ENCODE data around the gene RAVER1. TPM values are rescaled to one million over a fixed set of nuclear protein-coding genes. Genes with fewer than 3 reads are reported as not detected.
A peak's percentile ranks its signal among the peaks of the same experiment; 100 is the strongest.

RAVER1 gene
- total and polyA plus RNA-seq, 10 of the 15 experiments (the other 5 are each of a cell fraction or from before 2014, with no cell fraction given), result 0.03 to 87.0 (median 12.1) TPM

DNA sequence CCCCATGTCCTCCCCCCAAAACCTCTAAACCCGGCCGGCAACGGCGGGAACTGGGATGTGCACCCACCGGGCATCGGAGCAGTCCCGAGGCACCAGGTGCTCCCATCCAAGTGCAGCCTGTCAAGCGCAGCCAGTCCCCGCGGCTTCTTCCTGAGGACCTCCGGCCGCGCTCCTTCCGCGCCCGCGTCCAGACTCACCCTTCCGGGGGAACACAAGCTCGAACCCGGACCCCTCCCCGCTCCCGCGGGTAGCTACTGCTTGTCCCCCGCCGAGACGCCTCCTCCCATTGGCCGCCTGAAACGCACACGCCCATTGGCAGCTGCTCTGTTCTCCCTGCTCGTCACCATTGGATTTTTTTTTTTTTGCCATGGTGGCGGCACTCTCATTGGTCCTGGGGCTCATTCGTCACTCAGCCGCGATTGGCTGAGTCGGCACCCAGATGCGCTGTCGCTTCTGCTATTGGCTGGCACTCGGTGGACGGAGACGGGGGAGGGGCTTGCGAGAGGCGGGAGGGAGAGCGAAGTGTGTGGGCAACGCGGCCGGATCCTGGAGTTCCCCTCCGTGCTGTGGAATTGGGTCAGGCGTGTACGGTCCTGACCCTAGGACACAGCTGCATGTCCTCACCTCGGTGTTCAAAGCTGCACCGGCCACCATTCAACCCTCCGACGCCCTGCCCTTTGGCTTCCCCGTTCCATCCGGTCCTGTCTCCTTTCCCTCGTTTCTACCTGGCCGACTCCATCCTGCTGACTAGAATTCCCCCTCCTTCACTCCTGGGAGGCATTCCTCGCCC, 47.2 kb upstream of the RAVER1 start, which contains the start of gene TYK2 (continued):
- TF ChIP-seq SP1 (IDR thresholded peaks at IDR 0.05; ENCODE audit: low read depth, low read length) (peak; percentile 99), ZSCAN29 (IDR thresholded peaks at IDR 0.05) (no peak), NR2C2 (IDR thresholded peaks at IDR 0.05; ENCODE audit: borderline replicate concordance, control insufficient read depth, insufficient read length, low read depth) (no peak), SMC3 (IDR thresholded peaks at IDR 0.05; ENCODE audit: borderline replicate concordance, low read length) (no peak), CEBPB (IDR thresholded peaks at IDR 0.05; ENCODE audit: borderline replicate concordance in 1 of 2, low read depth in 2 of 2, low read length in 2 of 2) (no peak), EP300 (IDR thresholded peaks at IDR 0.05; ENCODE audit: borderline replicate concordance in 1 of 2, control insufficient read depth in 1 of 2, low read depth in 2 of 2, low read length in 2 of 2) (peak; percentile 6 to 55; a peak in 3 of 4 replicates), SUZ12 (IDR thresholded peaks at IDR 0.05; ENCODE audit: unreplicated experiment) (no peak), RAD51 (IDR thresholded peaks at IDR 0.05) (no peak), BMI1 (IDR thresholded peaks at IDR 0.05; ENCODE audit: borderline replicate concordance) (no peak), ZNF274 (IDR thresholded peaks at IDR 0.05; ENCODE audit: insufficient read depth, insufficient read length) (no peak), PML (IDR thresholded peaks at IDR 0.05; ENCODE audit: low read length) (peak; percentile 85; the same call in 1 of the 2 replicates), RBBP5 (conservative IDR thresholded peaks at IDR 0.05) (no peak), CHD4 (IDR thresholded peaks at IDR 0.05) (no peak), ZNF207 (IDR thresholded peaks at IDR 0.05; ENCODE audit: borderline replicate concordance) (no peak), TCF7 (IDR thresholded peaks at IDR 0.05; ENCODE audit: borderline replicate concordance) (no peak), ZNF217 (IDR thresholded peaks at IDR 0.05) (no peak)
- TF ChIP-seq, protein P1, sequence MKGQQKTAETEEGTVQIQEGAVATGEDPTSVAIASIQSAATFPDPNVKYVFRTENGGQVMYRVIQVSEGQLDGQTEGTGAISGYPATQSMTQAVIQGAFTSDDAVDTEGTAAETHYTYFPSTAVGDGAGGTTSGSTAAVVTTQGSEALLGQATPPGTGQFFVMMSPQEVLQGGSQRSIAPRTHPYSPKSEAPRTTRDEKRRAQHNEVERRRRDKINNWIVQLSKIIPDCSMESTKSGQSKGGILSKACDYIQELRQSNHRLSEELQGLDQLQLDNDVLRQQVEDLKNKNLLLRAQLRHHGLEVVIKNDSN (IDR thresholded peaks at IDR 0.05; ENCODE audit: borderline replicate concordance, extremely low read length, insufficient read depth, low read depth, low read length), result no peak
- TF ChIP-seq, protein P2, sequence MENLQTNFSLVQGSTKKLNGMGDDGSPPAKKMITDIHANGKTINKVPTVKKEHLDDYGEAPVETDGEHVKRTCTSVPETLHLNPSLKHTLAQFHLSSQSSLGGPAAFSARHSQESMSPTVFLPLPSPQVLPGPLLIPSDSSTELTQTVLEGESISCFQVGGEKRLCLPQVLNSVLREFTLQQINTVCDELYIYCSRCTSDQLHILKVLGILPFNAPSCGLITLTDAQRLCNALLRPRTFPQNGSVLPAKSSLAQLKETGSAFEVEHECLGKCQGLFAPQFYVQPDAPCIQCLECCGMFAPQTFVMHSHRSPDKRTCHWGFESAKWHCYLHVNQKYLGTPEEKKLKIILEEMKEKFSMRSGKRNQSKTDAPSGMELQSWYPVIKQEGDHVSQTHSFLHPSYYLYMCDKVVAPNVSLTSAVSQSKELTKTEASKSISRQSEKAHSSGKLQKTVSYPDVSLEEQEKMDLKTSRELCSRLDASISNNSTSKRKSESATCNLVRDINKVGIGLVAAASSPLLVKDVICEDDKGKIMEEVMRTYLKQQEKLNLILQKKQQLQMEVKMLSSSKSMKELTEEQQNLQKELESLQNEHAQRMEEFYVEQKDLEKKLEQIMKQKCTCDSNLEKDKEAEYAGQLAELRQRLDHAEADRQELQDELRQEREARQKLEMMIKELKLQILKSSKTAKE (IDR thresholded peaks at IDR 0.05; ENCODE audit: low read depth, poor library complexity, severe bottlenecking), result no peak
- TF ChIP-seq, protein P3, sequence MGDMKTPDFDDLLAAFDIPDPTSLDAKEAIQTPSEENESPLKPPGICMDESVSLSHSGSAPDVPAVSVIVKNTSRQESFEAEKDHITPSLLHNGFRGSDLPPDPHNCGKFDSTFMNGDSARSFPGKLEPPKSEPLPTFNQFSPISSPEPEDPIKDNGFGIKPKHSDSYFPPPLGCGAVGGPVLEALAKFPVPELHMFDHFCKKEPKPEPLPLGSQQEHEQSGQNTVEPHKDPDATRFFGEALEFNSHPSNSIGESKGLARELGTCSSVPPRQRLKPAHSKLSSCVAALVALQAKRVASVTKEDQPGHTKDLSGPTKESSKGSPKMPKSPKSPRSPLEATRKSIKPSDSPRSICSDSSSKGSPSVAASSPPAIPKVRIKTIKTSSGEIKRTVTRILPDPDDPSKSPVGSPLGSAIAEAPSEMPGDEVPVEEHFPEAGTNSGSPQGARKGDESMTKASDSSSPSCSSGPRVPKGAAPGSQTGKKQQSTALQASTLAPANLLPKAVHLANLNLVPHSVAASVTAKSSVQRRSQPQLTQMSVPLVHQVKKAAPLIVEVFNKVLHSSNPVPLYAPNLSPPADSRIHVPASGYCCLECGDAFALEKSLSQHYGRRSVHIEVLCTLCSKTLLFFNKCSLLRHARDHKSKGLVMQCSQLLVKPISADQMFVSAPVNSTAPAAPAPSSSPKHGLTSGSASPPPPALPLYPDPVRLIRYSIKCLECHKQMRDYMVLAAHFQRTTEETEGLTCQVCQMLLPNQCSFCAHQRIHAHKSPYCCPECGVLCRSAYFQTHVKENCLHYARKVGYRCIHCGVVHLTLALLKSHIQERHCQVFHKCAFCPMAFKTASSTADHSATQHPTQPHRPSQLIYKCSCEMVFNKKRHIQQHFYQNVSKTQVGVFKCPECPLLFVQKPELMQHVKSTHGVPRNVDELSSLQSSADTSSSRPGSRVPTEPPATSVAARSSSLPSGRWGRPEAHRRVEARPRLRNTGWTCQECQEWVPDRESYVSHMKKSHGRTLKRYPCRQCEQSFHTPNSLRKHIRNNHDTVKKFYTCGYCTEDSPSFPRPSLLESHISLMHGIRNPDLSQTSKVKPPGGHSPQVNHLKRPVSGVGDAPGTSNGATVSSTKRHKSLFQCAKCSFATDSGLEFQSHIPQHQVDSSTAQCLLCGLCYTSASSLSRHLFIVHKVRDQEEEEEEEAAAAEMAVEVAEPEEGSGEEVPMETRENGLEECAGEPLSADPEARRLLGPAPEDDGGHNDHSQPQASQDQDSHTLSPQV (IDR thresholded peaks at IDR 0.05), result no peak
- TF ChIP-seq, protein P4, sequence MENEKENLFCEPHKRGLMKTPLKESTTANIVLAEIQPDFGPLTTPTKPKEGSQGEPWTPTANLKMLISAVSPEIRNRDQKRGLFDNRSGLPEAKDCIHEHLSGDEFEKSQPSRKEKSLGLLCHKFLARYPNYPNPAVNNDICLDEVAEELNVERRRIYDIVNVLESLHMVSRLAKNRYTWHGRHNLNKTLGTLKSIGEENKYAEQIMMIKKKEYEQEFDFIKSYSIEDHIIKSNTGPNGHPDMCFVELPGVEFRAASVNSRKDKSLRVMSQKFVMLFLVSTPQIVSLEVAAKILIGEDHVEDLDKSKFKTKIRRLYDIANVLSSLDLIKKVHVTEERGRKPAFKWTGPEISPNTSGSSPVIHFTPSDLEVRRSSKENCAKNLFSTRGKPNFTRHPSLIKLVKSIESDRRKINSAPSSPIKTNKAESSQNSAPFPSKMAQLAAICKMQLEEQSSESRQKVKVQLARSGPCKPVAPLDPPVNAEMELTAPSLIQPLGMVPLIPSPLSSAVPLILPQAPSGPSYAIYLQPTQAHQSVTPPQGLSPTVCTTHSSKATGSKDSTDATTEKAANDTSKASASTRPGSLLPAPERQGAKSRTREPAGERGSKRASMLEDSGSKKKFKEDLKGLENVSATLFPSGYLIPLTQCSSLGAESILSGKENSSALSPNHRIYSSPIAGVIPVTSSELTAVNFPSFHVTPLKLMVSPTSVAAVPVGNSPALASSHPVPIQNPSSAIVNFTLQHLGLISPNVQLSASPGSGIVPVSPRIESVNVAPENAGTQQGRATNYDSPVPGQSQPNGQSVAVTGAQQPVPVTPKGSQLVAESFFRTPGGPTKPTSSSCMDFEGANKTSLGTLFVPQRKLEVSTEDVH (IDR thresholded peaks at IDR 0.05; ENCODE audit: low read depth, partially characterized antibody), result peak; percentile 81

All from GM12878 (cell line).